HK-2 (cell line): ENCODE measurements around the gene GREM2.
A peak's percentile ranks its signal among the peaks of the same experiment; 100 is the strongest.

Experiments used
- DNase-seq: peaks from one replicate; pipeline ENCODE4 v3.0.0-alpha.2; 2018; ENCODE audit not compliant: unreplicated experiment

GREM2 gene

GRCh38 chr1:240611619-240612480 lies at the start of gene GREM2:
TSS of gene GREM2 (minus strand) at chr1:240612155. CDS start at chr1:240493475, 118,680 bp downstream.
- peak; percentile 30 for DNase-seq

- no peak for DNase-seq
Observed at GRCh38 chr1:240658312-240658960, 46.5 kb upstream of the GREM2 start.

DNA sequence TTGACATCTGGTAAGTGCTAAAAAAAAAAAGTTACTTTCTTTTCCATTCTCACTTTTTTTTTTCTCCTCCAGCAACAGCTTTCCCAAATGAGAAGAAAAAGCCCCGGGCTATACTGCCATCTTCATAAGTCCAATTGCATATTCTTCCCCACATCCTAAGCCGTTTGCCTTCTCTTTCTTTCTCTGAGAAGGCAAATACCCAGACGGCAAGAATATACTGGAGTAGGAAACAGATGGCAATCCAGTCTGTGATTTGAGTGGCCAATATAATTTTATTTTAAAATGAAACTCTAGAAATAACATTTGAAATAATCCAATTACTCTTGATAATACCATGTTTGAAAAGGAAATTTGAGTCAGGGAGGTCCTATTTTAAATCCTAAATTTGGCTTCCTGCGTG lies 44.6 kb upstream of the GREM2 start:
- DNase-seq, result no peak

DNA sequence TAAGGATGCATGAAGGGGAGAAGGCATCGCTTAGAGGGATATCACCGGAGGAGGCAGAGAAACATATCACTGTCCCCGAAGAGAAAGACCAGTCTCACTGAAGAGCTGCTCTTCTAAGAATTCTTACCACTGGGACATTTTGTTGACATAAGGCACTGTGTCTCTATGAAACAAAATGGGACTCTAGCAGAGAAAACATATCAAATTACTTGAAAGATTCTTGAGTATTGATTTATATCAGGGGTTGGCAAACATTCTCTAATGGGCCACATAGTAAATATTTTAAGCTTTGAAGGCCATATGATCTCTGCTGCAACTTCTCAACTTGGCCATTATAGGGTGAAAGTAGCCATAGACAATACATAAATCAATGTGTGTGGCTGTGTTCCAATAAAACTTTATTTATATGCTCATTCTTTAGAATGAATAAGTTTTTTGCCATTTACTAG lies 41.0 kb upstream of the GREM2 start:
- no peak for DNase-seq

GRCh38 chr1:240652549-240652948 lies 40.6 kb upstream of the GREM2 start:
- DNase-seq, result no peak

DNA sequence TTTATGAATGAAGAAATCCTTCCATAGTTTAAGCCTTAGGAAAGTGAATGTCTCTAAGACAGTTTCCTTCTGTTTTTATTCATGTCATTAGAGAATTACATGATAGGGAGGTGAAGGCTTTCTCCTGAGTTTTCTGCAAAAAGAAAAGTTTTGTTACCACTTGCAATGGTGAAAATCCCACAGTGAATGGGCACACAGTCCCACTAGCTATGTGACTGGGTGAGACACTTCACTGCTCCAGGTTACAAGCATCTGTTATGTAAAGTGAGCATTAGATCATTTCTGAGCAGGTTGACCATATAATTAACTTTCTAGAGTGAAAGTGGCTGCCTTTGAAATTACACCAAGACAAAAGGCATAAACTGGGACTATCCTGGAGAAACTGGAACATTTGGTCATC lies 38.9 kb upstream of the GREM2 start:
- DNase-seq, result no peak

- DNase-seq, result no peak
Observed at GRCh38 chr1:240649733-240650721, 38.1 kb upstream of the GREM2 start.

DNA sequence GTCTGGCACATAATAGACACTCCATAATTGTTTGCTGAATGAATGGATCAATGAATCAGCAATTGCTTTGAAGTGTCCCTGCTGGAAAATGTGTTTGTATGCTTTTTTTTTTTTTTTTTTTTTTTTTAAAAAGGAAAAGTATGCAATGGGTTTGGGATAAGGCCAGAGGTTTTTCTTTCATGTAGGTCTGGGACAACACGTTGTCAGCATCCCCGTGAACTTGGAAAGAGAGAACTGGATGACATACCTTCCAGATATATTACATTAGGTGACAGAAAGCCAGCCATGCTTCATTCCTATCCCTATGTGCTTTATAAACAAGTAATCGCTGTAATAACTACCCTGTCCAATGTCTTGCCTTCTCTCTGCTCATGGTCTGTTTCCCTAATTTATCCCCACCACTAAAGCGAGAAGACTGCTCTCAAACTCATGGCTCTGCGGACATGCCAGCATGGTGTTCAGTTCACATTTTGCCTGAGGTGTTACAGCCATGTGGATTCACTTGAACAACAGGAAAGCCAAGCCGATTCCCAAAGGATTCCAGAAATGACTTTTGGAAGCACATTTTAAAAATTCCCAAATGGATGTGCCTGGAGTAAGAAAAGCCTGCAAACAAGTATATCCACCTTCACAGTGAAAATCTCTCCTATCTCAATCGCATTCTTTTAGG lies 34.8 kb upstream of the GREM2 start:
- no peak for DNase-seq

DNA sequence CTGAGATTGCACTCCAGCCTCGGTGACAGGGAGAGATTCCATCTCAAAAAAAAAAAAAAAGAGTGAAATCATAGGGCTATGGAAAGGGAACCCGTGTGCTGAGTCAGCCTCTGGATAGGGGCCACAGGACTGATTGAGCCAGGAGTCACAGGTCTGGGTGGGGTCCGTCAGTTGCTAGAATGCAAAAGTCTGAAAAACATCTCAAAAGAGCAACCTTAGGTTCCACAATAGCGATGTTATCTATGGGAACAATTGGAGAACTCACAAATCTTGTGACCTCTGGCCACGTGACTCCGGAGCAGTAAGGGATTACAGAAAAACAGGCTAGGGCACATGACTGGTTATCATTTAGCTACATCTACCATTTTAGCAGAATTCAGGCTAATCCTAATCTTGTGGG lies 32.8 kb upstream of the GREM2 start:
- DNase-seq, result no peak

GRCh38 chr1:240635466-240636256 lies 23.7 kb upstream of the GREM2 start:
- no peak for DNase-seq

GRCh38 chr1:240630409-240630808 lies 18.5 kb upstream of the GREM2 start:
- no peak for DNase-seq

DNA sequence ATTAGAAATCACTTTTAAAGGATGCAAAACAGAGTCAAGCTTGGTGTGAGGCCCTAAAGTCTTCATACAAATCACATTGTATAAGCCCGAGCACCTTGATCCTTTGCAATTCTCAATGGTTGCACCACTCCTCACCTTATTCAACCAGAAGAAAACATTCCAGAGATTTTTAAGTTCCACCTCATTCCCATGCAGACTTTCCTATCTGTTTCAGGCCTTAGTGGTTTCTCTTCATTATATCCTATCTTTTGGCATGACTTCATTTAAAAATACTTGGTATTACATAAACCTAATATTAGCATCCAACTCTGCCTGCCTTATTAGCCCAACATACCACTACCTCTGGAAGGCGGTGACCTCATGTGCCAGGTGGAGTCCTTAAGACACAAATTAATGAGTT lies 9.3 kb upstream of the GREM2 start:
- DNase-seq, result no peak

GRCh38 chr1:240619906-240620621 lies 8.1 kb upstream of the GREM2 start:
- DNase-seq, result no peak

DNA sequence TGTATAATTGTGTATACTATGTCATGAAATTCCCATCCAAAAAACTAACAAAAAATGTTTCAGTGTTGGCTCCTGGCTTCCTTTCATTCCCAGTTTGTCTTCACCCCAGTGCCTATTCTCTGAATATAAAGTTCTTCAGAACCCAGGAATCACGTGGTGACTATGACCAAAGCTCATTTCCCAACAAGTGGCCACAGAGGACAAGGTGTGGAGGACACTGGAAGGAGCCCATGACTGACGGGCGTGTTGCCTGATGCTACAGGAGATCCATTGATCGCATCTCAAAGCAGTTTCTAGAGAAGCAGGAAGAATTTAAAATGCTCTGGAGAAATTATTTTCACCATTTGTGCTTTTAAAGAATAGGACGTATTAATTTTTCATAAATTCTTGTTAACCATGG lies 7.4 kb upstream of the GREM2 start:
- no peak for DNase-seq

GRCh38 chr1:240618946-240619345 lies 7.0 kb upstream of the GREM2 start:
- no peak for DNase-seq

- DNase-seq, result no peak
Observed at GRCh38 chr1:240616018-240616417, 4.1 kb upstream of the GREM2 start.

GRCh38 chr1:240613356-240614142 lies 1.6 kb upstream of the GREM2 start:
- no peak for DNase-seq

DNA sequence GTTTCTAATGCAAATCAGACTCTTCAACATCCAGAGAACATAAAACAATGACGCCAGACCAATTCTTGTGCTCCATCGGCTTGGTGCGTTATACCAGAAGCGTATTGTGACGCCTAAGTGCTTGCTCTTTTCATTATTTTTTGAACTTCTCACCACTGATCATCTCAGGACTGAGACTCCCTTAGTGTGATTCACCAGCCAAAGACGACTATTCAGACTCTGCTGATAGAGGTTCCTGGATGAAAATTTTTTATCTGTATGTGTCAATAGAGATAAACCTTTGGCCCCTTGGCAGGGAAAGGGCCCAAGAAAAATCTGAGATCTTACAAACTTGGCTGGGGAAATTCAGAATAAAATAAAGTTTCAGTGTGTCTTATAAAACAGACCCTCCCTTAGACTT lies 856 bp upstream of the GREM2 start:
- DNase-seq, result no peak

GRCh38 chr1:240611228-240611618 lies 732 bp downstream of the GREM2 start:
- no peak for DNase-seq
